HG02759 (cell line): Measurements from ENCODE around the gene HNF1A.

Source experiments
- ATAC-seq: cut with Tn5 transposase; IDR thresholded peaks from one replicate; pipeline ENCODE4 v1.9.1; 2021; ENCODE audit warnings: mild to moderate bottlenecking, moderate library complexity; ENCODE audit not compliant: unreplicated experiment

Gene HNF1A

DNA sequence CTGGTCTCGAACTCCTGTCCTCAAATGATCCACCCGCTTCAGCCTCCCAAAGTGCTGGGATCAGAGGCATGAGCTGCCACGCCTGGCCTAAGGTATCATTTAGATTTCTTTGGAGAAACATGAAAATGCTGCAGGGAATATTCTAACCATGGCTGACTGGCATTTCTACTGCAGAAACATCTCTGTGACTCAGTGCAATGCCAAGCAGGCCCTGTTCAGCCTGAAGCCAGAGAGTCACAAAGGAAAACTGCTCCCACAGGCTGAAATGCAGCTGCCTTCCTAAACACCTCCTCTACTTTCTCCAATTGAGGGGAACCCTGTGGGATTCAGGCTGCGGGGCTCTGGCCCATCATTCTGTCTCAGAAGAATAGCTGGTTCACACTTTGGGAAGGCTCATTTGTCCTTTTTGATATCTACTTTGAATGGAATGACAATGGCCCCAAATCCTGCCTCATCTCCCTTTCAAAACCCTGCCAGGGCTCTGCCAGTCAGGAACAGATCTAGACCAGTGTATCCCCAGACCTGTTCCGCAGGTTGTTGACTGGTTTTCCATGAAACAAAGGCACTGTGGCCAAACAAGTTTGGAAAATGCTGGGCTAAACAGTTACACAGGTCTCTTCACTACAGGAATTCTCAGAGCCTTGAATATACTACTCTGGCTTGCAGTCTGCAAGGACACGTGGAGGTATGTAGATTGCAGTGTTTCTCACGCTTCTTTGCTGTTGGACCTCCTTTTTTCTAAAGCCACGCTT, 30.2 kb downstream of the HNF1A start:
- no peak for ATAC-seq

DNA sequence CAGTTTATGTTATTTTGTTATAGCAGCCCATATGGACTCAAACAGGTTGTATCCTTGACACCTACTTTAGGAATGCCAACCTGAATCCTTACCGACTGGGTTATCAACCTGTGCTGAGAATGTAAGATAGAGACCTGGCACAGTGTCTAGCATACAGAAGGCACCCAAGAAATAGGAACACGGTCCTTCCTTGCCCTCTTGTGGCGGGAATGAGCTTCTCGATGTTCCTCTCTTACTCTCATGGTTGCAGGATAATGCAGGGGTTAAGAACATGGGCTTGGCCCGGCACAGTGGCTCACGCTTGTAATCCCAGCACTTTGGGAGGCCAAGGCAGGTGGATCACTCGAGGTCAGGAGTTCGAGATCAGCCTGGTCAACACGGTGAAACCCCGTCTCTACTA, 31.4 kb downstream of the HNF1A start:
- ATAC-seq = no peak

DNA sequence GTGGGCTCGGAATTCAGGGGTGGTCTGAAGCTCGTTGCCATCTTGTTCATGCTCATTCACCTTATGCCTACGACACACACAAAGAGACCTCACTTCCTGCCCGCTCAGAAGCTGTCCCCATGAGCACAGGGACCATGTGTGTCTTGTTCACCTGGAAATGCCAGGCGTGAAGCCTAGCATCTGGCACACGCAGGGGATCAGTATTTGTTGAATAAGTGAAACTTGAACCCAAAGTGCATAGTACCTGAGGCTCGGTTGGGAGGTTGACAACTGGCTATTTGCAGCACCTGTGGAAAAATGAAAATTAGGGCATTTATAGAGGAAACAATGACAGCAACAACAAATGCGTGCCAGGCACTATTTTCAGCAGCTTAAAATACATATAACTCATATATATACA, 32.5 kb downstream of the HNF1A start:
- ATAC-seq = no peak

DNA sequence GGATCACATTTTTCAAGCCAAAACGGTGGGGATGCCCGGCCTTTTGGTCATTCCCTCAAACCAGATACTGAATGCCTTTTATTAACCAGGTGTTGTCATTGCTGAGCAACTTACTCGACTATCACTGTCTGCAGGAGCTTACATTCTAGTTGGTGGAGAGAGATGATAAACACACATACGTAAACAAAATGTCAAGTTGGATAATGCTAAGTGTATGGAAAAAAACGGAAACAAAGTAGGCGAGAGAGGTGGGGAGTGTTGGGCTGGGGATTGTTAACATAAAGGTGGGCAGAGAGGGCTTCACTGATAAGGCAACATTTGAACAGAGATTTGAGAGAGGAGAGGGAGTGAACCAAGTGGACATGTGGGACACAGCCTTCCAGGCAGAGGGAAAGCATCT, 33.5 kb downstream of the HNF1A start:
- ATAC-seq = no peak

DNA sequence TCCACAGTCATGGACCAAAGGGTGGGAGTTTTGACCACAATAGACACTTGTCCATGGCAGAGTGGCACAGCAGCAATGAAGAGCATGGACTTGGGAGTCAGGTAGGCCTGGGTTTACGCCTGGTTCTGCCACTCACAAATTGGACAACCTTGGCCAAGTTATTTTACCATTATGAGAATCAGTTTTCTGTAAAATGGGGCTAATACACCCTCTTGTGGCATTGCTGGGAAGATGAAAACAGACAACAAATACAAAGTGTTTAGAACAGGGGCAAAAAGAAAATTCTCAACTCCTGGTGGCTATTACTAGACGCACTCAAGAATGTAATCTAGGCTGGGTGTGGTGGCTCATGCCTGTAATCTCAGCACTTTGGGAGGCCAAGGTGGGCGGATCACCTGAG, 35.4 kb downstream of the HNF1A start:
- no peak for ATAC-seq

DNA sequence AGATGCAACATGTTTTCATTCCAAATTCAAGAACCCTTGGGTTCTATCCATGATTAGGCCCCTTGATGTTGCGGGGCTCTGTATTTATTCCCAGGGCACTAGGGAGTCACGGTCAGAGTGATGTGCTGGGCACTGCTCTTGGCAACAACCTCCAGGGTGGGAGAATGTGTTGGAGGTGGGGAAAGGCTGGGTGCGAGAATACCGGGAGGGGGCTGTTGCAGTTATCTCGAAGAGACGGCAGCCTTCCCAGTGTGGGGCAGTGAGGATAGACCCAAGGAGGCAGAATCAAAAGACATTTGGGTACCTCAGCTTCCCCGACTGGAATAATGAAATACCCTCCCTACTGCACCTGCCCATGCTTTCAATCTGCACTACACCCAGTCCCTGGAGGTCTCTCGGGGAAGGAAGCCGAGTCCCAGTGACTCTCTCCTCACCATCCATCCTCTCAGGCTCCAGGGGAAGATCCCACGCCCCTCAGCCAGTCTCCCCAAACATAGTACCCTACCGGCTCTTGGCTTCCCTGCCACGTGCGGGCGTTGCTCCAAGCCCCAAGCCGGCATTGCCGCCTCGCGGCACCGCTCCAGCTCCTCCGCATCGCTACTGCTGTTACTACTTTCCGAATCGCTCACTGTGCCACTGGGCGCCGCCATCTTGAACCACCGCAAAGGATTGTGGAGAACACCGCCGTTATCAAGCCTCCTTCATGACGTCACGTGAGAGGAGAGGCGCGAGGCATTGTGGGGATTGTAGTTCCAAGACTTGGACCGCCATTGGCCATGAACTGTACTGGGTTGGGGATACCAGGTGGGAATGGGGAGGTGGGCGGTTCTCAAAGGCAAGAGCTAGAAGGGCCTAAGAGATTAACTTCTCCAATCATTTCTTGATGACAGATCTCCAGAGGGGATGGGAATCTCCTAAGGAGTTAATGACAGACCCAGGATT, 37.8 kb downstream of the HNF1A start, which contains the start of gene C12orf43:
C12orf43 (minus strand) TSS at position 663 of the 942 bp plus-strand sequence; CDS start at position 650, 13 bp downstream.
- ATAC-seq = peak; percentile 97

DNA sequence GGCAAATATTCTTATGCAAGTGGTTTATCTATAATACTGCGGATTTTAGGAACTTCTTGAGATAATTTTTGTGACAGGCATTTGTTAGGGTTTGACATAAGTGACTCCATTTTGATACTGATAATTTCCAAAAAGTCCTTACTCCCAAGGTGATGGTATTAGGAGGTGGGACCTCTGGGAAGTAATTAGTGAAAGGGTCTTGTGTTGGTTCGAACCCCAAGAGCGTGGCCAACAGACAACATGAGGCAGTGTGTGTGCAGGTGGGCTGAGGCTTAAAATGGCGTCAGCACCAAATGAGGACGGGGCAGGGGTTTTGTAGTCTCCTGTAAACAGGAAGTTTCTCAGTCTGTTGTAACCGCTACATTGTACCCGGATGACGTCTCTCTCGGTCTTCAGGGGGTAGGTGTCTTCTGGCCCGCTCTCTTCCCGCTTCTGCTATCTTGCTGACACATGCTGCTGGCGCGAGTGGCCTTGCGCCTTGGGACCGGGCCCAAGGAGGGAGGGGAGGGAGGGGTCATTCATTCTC, 39.7 kb downstream of the HNF1A start:
- ATAC-seq = no peak

DNA sequence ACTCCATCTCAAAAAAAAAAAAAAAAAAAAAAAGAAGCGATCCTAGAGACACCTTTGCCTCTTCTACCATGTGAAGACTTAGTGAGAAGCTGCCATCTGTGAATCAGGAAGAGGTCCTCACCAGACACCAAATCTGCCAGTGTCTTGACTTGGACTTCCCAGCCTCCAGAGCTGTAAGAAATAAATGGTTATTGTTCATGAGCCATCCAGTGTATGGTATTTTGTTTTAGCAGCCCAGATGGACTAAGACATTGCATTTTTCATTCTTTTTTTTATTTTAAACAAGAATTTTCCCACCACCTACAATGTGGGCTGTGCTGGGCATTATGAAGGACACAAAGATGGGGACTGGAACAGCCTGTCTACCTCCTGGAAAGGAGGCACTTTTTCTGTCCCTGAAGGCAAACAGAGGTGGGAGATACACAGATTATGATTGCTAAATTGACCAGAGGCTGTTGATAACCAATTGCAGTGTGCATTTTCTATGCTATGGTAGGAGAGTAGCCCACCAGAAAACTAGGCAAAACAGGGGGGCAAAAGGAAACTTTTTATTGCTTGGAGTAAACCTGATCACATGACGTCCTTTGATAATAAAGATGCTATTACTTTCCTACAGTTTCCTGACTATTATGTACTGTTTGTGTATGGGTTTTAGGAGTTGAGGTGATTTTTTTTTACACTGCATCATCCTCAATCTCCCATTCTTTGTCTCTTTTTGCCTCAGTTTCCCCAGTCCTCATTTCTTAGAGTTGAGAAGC, 40.7 kb downstream of the HNF1A start:
- ATAC-seq = no peak

DNA sequence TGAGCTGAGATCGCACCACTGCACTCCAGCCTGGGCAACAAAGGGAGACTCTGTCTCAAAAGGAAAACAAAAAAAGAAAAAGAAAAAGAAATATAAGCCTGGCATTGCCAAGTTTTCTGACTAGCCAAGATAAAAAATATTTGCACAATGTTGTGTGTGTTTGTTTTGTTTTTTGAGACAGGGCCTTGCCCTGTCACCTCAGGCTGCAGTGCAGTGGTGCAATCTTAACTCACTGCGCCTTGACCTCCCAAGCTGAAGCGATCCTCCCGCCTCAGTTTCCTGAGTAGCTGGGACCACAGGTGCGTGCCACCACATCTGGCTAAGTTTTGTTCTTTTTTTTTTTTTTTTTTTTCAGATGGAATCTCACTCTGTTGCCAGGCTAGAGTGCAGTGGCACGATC, 43.4 kb downstream of the HNF1A start:
- ATAC-seq = no peak

DNA sequence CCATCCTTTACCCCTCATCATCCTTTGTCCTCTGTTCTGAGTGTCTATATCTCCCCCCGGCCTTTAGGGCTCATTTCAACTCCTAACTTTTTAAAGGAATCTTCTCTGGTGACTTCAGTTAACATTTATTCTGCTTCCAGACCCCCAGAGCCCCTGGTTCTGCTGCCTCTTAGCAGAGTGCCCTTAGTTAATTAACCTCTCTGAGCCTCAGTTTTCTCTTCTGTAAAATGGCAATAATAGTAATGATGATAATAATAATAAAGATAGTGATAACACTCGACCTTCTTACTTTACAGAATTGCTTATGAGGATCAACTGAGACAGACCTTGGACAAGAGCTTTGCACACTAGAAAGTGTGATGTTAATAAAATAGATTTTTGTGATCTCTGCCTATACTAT, 44.4 kb downstream of the HNF1A start:
- no peak for ATAC-seq

DNA sequence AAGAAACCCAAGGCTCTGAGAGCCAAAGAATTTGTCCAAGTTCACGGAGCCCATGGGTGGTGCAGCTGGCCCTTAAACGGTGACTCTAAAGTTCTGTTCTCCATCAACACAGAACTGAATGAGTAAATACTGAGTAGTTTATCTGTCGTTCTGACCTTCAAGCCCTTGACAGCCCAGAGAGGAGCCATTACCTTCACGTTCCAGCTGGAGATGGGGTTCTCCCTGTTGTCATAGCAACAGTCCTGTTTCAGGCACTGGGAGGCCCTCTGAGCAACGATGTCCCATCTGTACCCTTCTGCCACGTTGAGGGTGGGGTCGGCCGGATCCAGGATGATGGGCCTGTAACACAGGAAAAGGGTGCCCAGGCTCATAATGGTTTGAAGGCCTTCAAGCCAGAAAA, 45.5 kb downstream of the HNF1A start:
- ATAC-seq = no peak

DNA sequence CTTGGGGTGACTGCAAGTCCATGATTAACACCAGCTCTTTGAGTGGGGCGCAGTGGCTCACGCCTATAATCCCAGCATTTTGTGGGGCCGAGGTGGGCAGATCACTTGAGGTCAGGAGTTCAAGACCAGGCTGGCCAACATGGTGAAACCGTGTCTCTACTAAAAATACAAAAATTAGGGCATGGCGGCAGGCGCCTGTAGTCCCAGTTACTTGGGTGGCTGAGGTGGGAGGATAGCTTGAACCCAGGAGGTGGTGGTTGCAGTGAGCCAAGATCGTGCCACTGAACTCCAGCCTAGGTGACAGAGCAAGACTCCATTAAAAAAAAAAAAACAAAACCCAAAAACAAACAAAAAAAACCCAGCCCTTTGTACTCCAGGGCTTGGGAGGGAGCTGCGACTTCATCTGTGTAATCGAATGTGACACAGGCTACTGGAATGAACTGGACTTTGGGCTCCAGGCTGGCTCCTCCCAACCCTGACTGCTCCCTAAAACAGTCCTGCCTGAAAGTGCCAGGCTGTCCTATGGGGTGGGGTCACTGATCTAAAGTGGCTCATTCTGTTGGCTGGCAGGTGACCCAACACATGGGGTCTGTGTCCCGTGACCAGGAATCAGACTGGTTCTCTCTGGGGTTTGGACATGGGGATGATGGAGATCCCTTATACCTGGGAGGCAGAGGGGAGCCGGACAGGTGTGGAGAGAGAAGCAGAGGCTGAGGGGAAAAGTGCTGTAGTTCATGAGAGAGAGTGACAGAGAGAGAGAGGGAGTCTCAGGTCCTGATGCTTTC, 47.3 kb downstream of the HNF1A start:
- no peak for ATAC-seq

DNA sequence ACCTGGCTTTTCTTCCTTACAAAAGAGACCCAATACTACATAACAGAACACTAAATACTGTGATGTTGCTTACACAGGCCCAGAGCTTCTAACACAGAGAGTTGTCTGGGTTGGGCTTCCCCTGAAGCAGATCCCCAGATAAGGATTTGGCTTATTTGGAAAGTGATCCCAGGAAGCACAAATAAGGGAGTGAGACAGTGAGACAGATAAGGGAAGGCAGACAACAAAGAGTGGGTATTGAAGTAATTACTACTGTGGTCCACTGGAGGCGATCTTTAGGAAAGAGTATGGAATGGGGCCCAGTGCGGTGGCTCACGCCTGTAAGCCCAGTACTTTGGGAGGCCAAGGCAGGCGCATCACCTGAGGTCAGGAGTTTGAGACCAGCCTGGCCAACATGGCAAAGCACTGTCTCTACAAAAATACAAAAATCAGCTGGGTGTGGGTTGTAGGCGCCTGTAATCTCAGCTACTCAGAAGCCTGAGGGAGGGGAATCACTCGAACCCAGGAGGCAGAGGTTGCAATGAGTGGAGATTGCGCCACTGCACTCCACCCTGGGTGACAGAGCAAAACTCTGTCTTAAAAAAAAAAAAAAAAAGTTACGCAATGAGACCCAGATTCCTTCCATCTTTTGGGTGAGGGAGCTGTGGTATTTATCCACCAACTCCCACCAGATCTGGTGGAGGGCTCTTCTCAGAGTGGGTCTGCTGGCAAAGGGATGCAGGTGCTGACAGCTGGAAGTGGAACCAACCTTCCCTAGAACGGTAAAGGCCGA, 48.1 kb downstream of the HNF1A start:
- no peak for ATAC-seq

DNA sequence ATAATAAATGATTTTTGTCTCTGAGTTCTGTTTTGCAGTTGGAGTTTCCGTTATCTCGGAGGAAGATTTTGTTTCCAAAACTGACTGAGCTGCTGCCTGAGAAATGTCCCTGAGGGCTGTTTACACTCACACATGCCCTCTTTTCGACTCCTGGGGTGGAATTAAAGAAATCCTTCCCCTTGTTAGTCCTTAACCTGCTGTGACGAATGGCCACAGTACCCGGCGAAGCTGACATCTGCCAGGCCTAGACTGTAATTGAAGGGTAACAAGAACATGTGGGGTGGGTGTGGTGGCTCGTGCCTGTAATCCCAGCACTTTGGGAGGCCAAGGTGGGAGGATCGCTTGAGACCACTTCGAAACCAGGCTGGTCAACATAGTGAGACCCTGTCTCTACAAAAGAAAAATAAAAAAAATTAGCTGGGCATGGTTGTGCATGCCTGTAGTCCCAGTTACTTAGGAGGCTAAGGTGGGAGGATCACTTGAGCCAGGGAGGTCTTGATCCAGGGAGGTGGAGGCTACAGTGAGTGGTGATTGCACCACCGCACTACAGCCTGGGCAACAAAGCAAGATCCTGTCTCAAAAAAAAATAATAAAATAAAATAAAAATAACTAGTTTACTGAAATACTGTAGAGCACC, 52.4 kb downstream of the HNF1A start:
- no peak for ATAC-seq

DNA sequence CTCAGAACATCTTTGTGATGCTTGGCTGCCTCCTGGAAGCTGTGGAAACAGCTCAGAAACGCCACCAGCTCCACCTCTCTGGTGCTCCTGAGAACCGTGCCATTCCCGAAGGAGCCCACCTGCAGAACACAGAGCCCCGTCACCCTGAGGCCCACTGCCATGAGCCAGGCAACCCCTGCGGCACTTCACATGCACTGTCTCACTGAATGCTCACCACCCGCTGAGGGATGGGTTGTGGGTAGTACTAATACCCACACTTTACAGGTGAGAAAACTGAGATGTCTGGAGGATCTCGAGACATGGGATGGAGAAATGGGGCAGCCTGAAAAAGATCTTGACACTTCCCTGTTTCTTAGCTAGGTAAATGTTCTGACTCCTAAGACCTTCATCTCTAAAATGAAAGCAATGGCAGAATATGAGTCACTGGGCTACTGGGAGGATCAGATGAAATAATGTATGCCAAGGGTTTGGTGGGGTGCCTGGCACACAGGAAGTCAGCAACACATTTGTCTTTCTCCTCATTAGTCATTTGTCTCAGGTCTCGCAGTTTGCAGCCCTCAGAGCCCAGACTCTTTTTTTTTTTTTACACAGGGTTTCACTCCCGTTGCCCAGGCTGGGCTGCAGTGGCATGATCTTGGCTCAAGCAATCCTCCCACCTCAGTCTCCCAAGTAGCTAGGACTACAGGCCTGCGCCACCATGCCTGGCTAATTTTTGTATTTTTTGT, 55.4 kb downstream of the HNF1A start:
- no peak for ATAC-seq

DNA sequence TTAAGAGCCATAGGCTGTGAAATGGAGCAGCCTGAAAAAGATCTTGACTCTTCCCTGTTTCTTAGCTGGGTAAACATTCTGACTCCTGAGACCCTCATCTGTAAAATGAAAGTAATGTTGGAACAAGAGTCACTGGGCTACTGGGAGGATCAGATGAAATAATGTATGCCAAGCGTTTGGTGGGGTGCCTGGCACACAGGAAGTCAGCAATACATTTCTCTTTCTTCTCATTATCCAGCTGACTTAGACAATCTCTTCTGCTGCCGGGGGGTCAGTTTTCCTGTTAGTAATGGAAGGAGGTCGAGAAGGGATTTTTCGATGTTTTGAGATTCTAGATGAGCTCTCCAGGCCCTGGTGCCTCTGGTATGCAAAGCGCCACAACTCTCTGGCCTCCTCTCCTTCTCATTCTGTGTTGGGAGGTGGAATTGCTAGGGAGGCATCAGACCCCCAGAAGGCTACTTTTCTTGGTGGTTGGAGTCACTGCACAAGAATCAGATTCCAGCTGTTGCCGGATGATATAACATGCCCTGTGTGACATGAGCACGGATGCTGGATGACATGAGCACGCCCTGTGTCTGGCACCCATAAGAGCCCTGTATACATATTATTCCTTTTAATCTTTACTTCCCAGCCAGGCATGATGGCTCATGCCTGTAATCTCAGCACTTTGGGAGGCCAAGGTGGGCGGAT, 56.4 kb downstream of the HNF1A start:
- ATAC-seq = no peak

DNA sequence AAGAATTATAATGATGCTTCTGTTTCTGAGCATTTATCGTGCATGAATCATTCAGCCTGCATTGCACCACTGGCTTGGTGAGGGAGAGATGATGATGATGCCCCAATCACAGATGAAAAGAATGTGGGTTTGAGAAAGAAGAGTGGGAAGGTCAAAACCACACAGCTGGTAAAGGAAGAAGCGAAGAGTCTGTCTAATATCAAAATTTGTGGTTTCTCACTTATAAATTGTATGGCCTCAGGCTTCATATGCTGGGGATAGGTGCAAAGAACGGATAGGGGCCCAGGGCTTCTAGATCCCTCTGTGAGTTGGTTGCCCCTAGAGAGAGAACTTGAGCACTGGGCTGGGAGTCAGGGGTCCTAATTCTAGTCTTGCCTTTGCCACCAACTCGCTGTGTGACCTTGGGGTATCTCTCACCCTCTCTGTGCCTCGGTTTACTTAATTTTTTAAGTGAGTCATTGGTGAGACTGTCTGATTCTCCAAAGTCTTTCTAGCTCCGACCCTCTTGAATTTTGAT, 58.5 kb downstream of the HNF1A start:
- no peak for ATAC-seq
